ENCODE measurements around the gene SPATA31E1. TPM values are rescaled to one million over a fixed set of nuclear protein-coding genes. Genes with fewer than 3 reads are reported as not detected.

The SPATA31E1 gene
- total and polyA plus RNA-seq, 3 donors from 2014 or later = 4.6 to 25.0 (median 4.8) TPM

GRCh38 chr9:87873607-87874303 lies 8.9 kb upstream of the SPATA31E1 start:
- H3K4me1 ChIP-seq = peaks cover 6% of the 10 kb centered on the region
- no peaks in the 10 kb centered on the region for H3K36me3 ChIP-seq (ENCODE audit: low read depth, missing control alignments)
- no peaks in the 10 kb centered on the region for H3K9me3 ChIP-seq
- H3K27me3 ChIP-seq = no peaks in the 10 kb centered on the region
- H3K27ac ChIP-seq = no peak overlapping the region
- no peak for DNase-seq
- no peak overlapping the region for H3K4me3 ChIP-seq
- WGBS, 2 donors = 97% methylated on average over 4 to 5 of the region's 5 CpGs
- TF ChIP-seq, protein P1, sequence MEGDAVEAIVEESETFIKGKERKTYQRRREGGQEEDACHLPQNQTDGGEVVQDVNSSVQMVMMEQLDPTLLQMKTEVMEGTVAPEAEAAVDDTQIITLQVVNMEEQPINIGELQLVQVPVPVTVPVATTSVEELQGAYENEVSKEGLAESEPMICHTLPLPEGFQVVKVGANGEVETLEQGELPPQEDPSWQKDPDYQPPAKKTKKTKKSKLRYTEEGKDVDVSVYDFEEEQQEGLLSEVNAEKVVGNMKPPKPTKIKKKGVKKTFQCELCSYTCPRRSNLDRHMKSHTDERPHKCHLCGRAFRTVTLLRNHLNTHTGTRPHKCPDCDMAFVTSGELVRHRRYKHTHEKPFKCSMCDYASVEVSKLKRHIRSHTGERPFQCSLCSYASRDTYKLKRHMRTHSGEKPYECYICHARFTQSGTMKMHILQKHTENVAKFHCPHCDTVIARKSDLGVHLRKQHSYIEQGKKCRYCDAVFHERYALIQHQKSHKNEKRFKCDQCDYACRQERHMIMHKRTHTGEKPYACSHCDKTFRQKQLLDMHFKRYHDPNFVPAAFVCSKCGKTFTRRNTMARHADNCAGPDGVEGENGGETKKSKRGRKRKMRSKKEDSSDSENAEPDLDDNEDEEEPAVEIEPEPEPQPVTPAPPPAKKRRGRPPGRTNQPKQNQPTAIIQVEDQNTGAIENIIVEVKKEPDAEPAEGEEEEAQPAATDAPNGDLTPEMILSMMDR (IDR thresholded peaks at IDR 0.05) = no peak
- no peak for TF ChIP-seq POLR2A (IDR thresholded peaks at IDR 0.05)
- intact Hi-C loops (cut with DNase I; ENCODE audit: low total_unique reads) = no loop called here

DNA sequence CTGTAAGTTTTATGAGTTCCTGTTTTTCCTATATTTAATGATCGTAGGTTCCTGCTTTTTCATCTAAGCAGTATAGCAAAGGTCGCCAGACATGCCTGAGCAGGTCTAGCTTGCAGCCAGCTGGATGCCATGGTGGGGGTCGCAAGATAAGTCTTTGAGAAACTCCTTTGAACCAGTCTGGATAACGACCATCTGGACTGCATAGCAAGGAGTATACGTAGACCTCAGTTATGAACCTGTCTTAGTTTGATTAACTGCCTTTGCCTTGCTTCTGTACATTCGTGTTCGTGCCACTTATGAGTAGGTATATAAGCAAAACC lies 8.4 kb upstream of the SPATA31E1 start:
- Histone ChIP-seq H3K27me3 (no peaks in the 10 kb centered on the region), H3K4me3 (no peak overlapping the region), H3K36me3 (ENCODE audit: low read depth, missing control alignments) (no peaks in the 10 kb centered on the region), H3K4me1 (peaks cover 6% of the 10 kb centered on the region), H3K27ac (no peak overlapping the region), H3K9me3 (no peaks in the 10 kb centered on the region)
- DNase-seq = no peak
- WGBS, 2 donors = 68 to 76% methylated on average over 7 of the region's 7 CpGs
- TF ChIP-seq, protein P1 (IDR thresholded peaks at IDR 0.05) = no peak
- TF ChIP-seq POLR2A (IDR thresholded peaks at IDR 0.05) = no peak
- intact Hi-C loops (cut with DNase I; ENCODE audit: low total_unique reads) = no loop called here

DNA sequence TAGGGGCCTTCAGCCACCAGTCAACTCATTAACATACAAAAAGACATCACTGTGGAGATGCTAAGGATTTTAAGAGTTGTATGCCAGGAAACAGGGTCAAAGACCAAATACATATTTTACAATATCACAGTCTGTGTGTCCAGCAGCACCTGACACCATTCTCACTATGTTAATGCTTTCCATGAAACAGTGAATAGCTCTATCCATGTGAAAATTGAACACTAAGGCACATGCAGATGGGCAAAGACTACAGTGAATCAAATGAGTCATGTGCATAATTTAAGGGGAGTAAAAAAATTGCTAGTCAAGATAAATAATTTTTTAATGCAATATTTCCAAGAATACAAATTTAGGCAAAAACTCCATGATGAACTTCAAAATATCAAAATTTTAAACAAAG lies 7.6 kb upstream of the SPATA31E1 start:
- no peaks in the 10 kb centered on the region for H3K27me3 ChIP-seq
- H3K36me3 ChIP-seq (ENCODE audit: low read depth, missing control alignments) = no peaks in the 10 kb centered on the region
- intact Hi-C loops (cut with DNase I; ENCODE audit: low total_unique reads) = no loop called here
- DNase-seq = no peak
- peaks cover 6% of the 10 kb centered on the region for H3K4me1 ChIP-seq
- H3K4me3 ChIP-seq = no peak overlapping the region
- TF ChIP-seq, protein P1 (IDR thresholded peaks at IDR 0.05) = no peak
- no peak for TF ChIP-seq POLR2A (IDR thresholded peaks at IDR 0.05)
- no peaks in the 10 kb centered on the region for H3K9me3 ChIP-seq
- H3K27ac ChIP-seq = no peak overlapping the region

DNA sequence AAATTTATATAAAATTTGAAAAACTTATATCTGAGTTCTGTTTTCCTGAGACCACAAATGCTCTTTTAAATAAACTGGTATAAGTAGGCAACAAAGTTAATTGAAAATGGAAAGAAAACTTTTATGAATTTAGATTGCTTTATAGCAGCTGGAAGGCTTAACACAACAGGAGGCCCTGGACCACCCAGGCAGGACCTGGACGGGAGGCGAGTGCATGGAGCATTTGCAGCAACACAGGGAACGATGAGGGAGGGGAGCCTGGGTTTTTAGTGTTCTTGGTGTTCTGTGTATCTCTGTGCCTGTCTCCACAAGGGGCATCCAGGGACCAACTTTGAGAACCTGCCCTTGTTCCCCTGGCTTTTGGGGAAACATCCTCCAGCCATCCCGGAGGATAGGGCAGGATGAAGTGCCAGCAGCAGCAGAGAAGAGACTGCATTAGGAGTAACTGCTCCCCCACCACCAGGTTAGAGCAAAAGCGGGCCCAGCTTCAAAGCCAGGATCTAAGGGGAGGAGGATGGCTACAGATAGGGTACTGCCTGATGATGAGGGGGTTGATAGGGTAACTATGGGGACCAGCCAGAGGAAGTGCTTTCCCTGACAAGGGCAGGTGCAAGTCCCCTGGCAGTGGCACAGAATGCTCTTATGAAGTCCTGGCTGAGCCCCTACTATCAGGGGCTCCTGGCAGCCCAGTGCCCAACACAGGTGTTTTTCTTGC lies 6.7 kb upstream of the SPATA31E1 start:
- Histone ChIP-seq H3K4me1 (peaks cover 6% of the 10 kb centered on the region), H3K9me3 (no peaks in the 10 kb centered on the region), H3K27me3 (no peaks in the 10 kb centered on the region), H3K36me3 (ENCODE audit: low read depth, missing control alignments) (no peaks in the 10 kb centered on the region), H3K27ac (peak overlapping the region in 1 of 2 donors; percentile 33), H3K4me3 (no peak overlapping the region)
- intact Hi-C loops (cut with DNase I; ENCODE audit: low total_unique reads) = no loop called here
- DNase-seq = peak; percentile 64
- WGBS, 2 donors = 49 to 55% methylated on average over 5 of the region's 5 CpGs
- TF ChIP-seq, protein P1 (IDR thresholded peaks at IDR 0.05) = no peak
- TF ChIP-seq POLR2A (IDR thresholded peaks at IDR 0.05) = no peak

DNA sequence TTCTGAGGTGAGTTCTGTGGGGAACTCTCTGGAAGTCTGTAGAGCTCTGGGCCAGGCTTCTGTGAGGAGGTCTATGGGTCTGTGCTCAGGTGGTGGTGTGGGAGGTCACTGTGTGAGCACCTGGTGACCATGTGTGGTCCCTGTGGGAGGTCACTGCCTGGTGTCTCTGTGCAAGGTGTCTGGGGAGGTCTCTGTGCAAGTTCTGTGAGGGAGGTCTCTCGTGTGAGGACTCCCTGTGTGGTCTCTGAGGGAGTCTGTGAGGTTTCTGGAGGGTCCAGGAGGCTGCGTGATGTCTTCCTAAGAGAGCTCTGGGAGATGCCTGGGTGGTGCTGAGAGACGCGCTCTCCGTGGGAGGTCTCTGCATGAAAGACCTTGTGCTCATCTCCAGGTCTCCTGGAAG lies 6.0 kb upstream of the SPATA31E1 start:
- H3K4me1 ChIP-seq = peaks cover 6% of the 10 kb centered on the region
- H3K4me3 ChIP-seq = no peak overlapping the region
- H3K9me3 ChIP-seq = no peaks in the 10 kb centered on the region
- no peak overlapping the region for H3K27ac ChIP-seq
- TF ChIP-seq, protein P1 (IDR thresholded peaks at IDR 0.05) = no peak
- TF ChIP-seq POLR2A (IDR thresholded peaks at IDR 0.05) = no peak
- no peaks in the 10 kb centered on the region for H3K36me3 ChIP-seq (ENCODE audit: low read depth, missing control alignments)
- no peaks in the 10 kb centered on the region for H3K27me3 ChIP-seq
- DNase-seq = no peak
- intact Hi-C loops (cut with DNase I; ENCODE audit: low total_unique reads) = no loop called here
- 52 to 62% methylated on average over 4 to 5 of the region's 5 CpGs for WGBS, 2 donors

Measured in testis (tissue), 3 donors.